Keratinocyte (primary cell): ENCODE data around the gene SDF4. TPM values are rescaled to one million over a fixed set of nuclear protein-coding genes. Genes with fewer than 3 reads are reported as not detected.

ENCODE experiments used
- DNase-seq: peaks from one replicate; pipeline ENCODE4 v3.0.0-alpha.2; 2011; ENCODE audit warnings: low read depth, missing footprints, low spot score
- FAIRE-seq: peaks from 2 replicates; lab custom pipeline; 2011; peaks lifted over from hg19 to GRCh38; lab: Jason Lieb, UNC
- H2AFZ ChIP-seq: 2 replicates; pipeline ENCODE4 v1.6.0; 2012; ENCODE audit warnings: low read length, control low read depth, inconsistent platforms; ENCODE audit not compliant: control insufficient read depth
- H3K27ac ChIP-seq: 2 replicates; pipeline ENCODE4 v1.5.1; 2011; ENCODE audit warnings: low read length; ENCODE audit not compliant: control insufficient read depth, insufficient read depth
- H3K27me3 ChIP-seq: 3 replicates; pipeline ENCODE4 v1.6.0; 2011; ENCODE audit warnings: low read length; ENCODE audit not compliant: control insufficient read depth, insufficient read depth; ENCODE audit errors: extremely low read depth
- H3K36me3 ChIP-seq, 2 experiments: 2 replicates in 1 of 2; 3 replicates in 1 of 2; pipeline ENCODE4 v1.5.1; 2011; ENCODE audit warnings: low read length in 2 of 2, mild to moderate bottlenecking in 1 of 2; ENCODE audit not compliant: control insufficient read depth in 2 of 2, insufficient read depth in 2 of 2; ENCODE audit errors: extremely low read depth in 1 of 2
- H3K4me1 ChIP-seq: 3 replicates; pipeline ENCODE4 v1.5.1; 2011; ENCODE audit warnings: low read length; ENCODE audit not compliant: control insufficient read depth, insufficient read depth; ENCODE audit errors: extremely low read depth
- H3K4me2 ChIP-seq: 3 replicates; pipeline ENCODE4 v1.6.0; 2011; ENCODE audit warnings: low read depth, low read length; ENCODE audit not compliant: control insufficient read depth, insufficient read depth; ENCODE audit errors: extremely low read depth
- H3K4me3 ChIP-seq, 3 experiments: fragments of 200-600 bp in 1 of 3; sonication (generic) in 1 of 3; 2 replicates in 2 of 3; 3 replicates in 1 of 3; pipeline ENCODE4 v1.5.1; 2011 to 2016; ENCODE audit warnings: low read length in 3 of 3, mild to moderate bottlenecking in 3 of 3, control low read depth in 2 of 3, inconsistent platforms in 1 of 3, low read depth in 1 of 3, mixed read lengths in 1 of 3, mixed run types in 1 of 3, moderate library complexity in 1 of 3; ENCODE audit not compliant: control insufficient read depth in 2 of 3, insufficient read depth in 2 of 3; ENCODE audit errors: extremely low read depth in 1 of 3
- H3K79me2 ChIP-seq: 2 replicates; pipeline ENCODE4 v1.6.0; 2012; ENCODE audit warnings: low read length; ENCODE audit not compliant: control insufficient read depth, insufficient read depth
- H3K9ac ChIP-seq: 3 replicates; pipeline ENCODE4 v1.6.0; 2011; ENCODE audit warnings: low read length; ENCODE audit not compliant: control insufficient read depth, insufficient read depth; ENCODE audit errors: extremely low read depth
- H3K9me1 ChIP-seq: 3 replicates; pipeline ENCODE4 v1.6.0; 2011; ENCODE audit warnings: low read length; ENCODE audit not compliant: control insufficient read depth, insufficient read depth; ENCODE audit errors: extremely low read depth
- H3K9me3 ChIP-seq: 2 replicates; pipeline ENCODE4 v1.5.1; 2012; ENCODE audit warnings: low read depth, low read length; ENCODE audit not compliant: control insufficient read depth
- H4K20me1 ChIP-seq: 3 replicates; pipeline ENCODE4 v1.6.0; 2011; ENCODE audit warnings: low read length; ENCODE audit not compliant: control insufficient read depth, insufficient read depth; ENCODE audit errors: extremely low read depth
- EZH2 ChIP-seq: IDR thresholded peaks from one replicate; pipeline ENCODE4 v1.6.1; 2012; ENCODE audit warnings: inconsistent platforms, mild to moderate bottlenecking, low read length, moderate library complexity
- dilution Hi-C: fragments of 300-500 bp; cut with MboI; formaldehyde crosslinking; loops from one replicate; pipeline ENCODE4 v1.7.0; 2020; ENCODE audit warnings: low sequenced_read_pairs; ENCODE audit not compliant: extremely low pct_ligation_motif_present
- polyA plus RNA-seq, 5 experiments: library from polyadenylated mRNA; depleted of rRNA in 3 of 5; stranded (reverse) in 3 of 5; stranded (forward) in 1 of 5; unstranded in 1 of 5; fragments of >200 nt; gene quantifications; 1 replicate in 1 of 5; 2 replicates in 3 of 5; 3 replicates in 1 of 5; pipeline versions ENCODE4 v1.2.1 to v1.2.3, GENCODE V29; 2011 to 2012; ENCODE audit warnings: missing spikeins in 2 of 5, low read depth in 1 of 5, low replicate concordance in 1 of 5
- TF ChIP-seq, protein P1 (sequence below), 3 experiments: IDR thresholded peaks in 1 of 3; conservative IDR thresholded peaks in 1 of 3; optimal IDR thresholded peaks in 1 of 3; 2 replicates in 2 of 3; 3 replicates in 1 of 3; pipeline versions ENCODE3 to v1.5.1; 2011; ENCODE audit warnings: low read length in 3 of 3, mild to moderate bottlenecking in 3 of 3, moderate library complexity in 2 of 3, control low read depth in 1 of 3, inconsistent platforms in 1 of 3; ENCODE audit not compliant: insufficient read depth in 2 of 3; ENCODE audit errors: extremely low read depth in 1 of 3

The SDF4 gene
- polyA plus RNA-seq, 1 donor (not counting 4 experiments of a cell fraction or from before 2014, with no cell fraction given), result 66.3 TPM

DNA sequence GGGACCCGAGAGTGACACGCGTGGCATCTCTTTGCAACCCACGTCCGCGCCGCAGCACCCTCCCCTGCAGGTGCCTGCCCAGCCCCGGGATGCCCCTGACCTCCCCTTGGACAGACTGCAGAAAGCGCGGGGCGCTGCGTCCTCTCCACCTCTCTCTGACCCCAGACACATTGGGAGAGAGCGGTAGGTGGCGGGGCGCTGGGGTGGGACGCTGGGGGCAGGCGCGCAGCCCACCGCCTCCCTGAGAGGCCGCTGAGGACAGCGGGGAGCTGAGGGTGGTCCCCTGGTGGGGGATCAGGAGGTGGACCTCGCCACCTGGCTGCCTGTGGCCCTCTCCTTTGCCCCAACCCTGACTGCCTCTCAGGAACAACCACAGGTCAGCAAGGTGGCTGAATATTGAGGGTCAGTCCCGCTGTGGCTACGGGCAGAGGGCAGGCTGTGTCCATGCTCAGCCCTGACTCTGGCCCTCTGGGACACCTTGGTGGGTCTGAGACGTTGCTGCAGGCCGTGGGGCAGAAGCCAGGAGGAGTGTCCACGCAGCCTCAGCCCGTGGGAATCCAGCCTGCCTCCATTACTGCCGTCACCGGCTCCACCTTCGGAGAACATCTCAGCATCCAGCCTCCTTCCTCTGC lies 42.6 kb upstream of the SDF4 start:
- Histone ChIP-seq H3K9me1 (peaks cover 7% of the 10 kb centered on the region), H2AFZ (peak overlapping the region; percentile 76), H3K27me3 (no peaks in the 10 kb centered on the region), H3K79me2 (peaks cover 41% of the 10 kb centered on the region), H3K9me3 (no peaks in the 10 kb centered on the region), H3K4me1 (peaks cover 31% of the 10 kb centered on the region), H3K27ac (peak overlapping the region; percentile 31), H3K4me3 (peak overlapping the region; percentile 63 to 73 (median 64)), H3K36me3 (peaks cover 7 to 12% of the 10 kb centered on the region in 2 experiments), H3K4me2 (peak overlapping the region; percentile 74), H3K9ac (peak overlapping the region; percentile 63), H4K20me1 (peaks cover 19% of the 10 kb centered on the region)
- no peak for DNase-seq
- dilution Hi-C loops, result no loop called here
- FAIRE-seq, result no peak
- TF ChIP-seq EZH2, result no peak
- TF ChIP-seq, protein P1, sequence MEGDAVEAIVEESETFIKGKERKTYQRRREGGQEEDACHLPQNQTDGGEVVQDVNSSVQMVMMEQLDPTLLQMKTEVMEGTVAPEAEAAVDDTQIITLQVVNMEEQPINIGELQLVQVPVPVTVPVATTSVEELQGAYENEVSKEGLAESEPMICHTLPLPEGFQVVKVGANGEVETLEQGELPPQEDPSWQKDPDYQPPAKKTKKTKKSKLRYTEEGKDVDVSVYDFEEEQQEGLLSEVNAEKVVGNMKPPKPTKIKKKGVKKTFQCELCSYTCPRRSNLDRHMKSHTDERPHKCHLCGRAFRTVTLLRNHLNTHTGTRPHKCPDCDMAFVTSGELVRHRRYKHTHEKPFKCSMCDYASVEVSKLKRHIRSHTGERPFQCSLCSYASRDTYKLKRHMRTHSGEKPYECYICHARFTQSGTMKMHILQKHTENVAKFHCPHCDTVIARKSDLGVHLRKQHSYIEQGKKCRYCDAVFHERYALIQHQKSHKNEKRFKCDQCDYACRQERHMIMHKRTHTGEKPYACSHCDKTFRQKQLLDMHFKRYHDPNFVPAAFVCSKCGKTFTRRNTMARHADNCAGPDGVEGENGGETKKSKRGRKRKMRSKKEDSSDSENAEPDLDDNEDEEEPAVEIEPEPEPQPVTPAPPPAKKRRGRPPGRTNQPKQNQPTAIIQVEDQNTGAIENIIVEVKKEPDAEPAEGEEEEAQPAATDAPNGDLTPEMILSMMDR (optimal IDR thresholded peaks at IDR 0.05 in 1 of 3, IDR thresholded peaks at IDR 0.05 in 1 of 3, conservative IDR thresholded peaks at IDR 0.05 in 1 of 3; ENCODE audit: extremely low read depth in 1 of 3, insufficient read depth in 2 of 3, low read length in 3 of 3), result no peak

DNA sequence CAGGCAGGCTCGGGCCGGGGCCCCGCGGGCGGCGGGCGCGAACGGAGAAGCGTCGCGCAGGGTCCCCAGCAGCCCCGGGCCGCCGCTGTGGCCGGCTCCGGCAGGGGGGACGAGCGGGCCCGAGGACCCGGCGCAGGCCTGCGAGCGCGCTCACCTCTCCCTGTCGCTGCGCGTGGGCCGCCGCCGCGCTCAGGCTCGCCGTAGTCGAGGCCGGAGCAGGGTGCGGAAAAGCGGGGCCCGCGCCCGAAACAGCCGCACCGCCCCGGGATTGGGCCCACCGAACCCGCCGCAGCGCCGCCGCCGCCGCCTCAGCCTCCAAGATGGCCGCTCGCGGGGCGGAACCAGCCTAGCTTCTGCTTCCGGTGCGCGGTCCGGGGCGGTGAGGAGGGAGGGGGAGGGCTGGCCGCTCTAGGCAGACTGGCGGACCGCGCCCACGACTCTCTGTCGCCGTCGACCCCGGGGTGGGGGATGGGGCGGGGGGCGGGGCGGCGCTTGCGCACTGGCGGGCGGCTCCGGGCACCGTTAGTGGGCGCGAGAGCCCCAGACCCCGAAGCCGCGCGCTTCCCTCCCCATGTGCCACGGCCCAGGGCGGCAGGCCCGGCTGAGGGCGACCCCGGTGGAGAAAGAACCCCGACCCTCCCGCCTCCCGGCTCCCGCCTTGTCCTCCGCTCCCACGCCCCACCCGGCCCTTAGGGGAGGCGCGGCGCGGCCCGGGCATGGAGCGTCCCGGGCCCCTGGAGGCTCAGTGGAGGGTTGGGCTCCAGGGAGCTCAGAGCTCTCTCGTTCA lies 41.9 kb upstream of the SDF4 start, which contains the start of gene UBE2J2:
UBE2J2 (minus strand) TSS at position 343 of the 787 bp plus-strand sequence. CDS start 5,862 bp downstream, outside the sequence.
- H4K20me1 ChIP-seq, result peaks cover 19% of the 10 kb centered on the region
- H3K9ac ChIP-seq, result peak within 1 kb of the TSS; percentile 91
- peak within 1 kb of the TSS; percentile 64 to 98 (median 92) for H3K4me3 ChIP-seq
- no peaks in the 10 kb centered on the region for H3K9me3 ChIP-seq
- H3K4me1 ChIP-seq, result peaks cover 31% of the 10 kb centered on the region
- no peak for TF ChIP-seq EZH2
- TF ChIP-seq, protein P1 (optimal IDR thresholded peaks at IDR 0.05 in 1 of 3, IDR thresholded peaks at IDR 0.05 in 1 of 3, conservative IDR thresholded peaks at IDR 0.05 in 1 of 3; ENCODE audit: extremely low read depth in 1 of 3, insufficient read depth in 2 of 3, low read length in 3 of 3), result no peak
- peak within 1 kb of the TSS; percentile 76 for H2AFZ ChIP-seq
- peak within 1 kb of the TSS; percentile 100 for H3K4me2 ChIP-seq
- H3K27ac ChIP-seq, result peak within 1 kb of the TSS; percentile 76
- peaks cover 44% of the 10 kb centered on the region for H3K79me2 ChIP-seq
- no peak for DNase-seq
- H3K9me1 ChIP-seq, result peaks cover 7% of the 10 kb centered on the region
- peaks cover 7 to 12% of the 10 kb centered on the region in 2 experiments for H3K36me3 ChIP-seq
- no peak for FAIRE-seq
- no peaks in the 10 kb centered on the region for H3K27me3 ChIP-seq
- dilution Hi-C loops, result no loop called here
